ENCODE data around the gene BTBD16.

The BTBD16 gene

DNA sequence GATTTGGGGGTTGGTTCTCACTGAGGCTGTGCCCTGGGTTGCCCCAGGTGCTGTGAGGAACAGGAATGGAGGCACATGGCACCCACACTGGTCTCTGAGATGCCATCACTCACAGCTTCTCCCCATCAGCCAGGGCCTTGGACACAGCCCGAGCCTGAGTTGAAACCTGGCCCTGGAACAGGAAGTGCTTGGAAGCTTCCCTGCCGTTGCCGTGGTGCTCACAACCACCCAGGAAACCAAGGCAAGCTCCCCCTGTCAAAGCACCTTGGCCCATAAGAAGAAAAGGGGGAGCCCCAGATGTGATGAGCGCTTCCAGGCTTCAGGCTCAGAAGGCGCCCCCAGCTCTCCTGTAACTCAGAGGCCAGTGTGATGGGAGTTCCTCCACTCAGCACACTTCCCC lies at the start of gene BTBD16:
Gene BTBD16 (plus strand): TSS at position 221 of the 400 bp plus-strand sequence. CDS start 3,786 bp downstream, outside the sequence.
- in situ Hi-C loops (cut with MboI; ENCODE audit: low sequenced_read_pairs) = no loop called here

DNA sequence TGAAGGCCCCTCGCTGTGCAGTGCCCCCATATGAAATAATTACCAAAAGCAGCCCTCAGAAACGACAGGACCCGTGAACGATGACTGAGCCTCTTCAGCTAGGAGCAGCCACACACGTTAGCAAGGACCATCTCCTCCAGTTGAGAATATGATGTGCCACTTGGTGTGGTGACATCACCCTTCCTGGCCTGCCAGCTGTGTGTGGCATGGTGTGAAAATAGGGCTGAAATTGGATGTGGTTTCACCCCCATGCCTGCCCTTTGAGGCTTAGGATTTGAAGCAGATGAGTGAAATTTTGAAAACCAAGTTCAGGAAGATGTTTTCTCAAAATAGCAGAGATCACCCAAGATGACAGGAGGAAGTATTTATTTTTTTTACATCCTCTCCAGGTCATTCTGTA lies 49.1 kb upstream of the BTBD16 start:
- in situ Hi-C loops (cut with MboI; ENCODE audit: low sequenced_read_pairs) = no loop called here

DNA sequence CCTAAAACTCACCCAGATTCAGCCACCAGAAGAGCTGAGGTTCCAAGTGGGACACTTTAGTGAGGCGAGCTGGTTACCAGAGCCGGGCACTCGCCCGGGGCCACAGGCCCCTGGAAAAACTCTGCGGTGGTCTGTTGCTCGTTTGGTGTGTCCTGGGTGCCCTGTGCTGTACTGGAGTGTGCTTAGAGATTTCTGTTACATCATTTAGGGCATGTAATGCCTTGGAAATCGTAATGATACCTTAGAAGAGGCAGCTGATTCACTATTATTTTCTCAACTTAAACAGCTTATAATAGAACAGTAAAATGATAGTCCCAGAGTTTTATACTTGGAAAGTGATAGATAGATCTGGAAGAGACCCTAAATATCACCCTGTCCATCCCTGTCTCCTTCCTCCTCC lies 48.5 kb upstream of the BTBD16 start:
- in situ Hi-C loops (cut with MboI; ENCODE audit: low sequenced_read_pairs) = no loop called here

DNA sequence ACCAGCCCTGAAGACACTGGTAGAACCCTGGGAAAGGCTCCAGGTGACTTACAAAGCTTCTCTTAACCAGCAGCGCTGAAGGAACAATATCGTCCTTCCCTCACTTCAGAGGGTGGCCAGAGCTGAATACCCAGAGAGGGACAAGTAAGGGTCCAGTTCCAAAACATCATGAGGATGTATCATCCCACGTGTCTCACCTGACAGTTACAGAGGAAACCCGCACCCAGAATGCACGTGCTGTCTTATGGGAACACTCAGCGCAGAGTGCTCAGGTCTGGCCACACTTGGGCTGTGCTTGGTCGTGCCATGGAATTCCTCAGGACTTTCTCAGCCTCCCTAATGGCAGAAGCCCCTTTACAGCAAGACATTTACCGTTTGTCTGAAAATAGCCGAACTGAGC lies 46.9 kb upstream of the BTBD16 start:
- in situ Hi-C loops (cut with MboI; ENCODE audit: low sequenced_read_pairs) = no loop called here

DNA sequence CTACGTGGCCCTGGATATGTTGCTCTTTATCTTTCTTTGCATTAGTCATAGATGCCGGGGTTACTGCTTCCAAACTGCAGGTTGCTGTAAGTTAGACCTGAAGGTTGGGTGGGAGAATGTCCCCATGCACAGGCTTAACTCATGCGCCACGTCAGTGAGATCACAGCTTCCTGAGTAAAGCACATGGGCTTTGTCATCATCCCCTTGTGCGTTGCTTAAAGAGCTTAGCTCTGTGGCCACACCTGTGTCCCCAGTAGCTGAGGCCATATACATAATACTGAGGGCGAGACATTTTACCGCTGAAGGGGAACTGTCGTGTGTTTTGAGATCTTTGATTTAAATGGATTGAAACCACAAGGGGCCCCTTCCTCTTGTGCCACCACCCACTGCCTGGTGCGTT lies 45.8 kb upstream of the BTBD16 start:
- in situ Hi-C loops (cut with MboI; ENCODE audit: low sequenced_read_pairs) = no loop called here

DNA sequence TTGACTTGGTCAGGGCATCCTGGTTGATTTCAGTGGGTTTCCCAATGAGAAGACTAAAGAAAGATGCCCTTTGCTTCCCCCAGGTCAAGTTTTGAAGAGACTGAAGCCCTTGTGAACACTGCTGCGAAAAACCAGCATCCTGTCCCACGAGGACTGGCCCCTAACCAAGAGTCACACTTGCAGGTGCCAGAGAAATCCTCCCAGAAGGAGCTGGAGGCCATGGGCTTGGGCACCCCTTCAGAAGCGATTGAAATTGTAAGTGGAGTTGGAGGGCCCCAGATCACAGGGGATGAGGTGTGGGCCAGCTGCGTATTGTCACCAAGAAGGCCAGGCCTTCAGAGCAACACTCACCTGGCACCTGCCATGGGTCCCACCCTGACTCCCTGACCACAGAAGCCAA lies 43.3 kb upstream of the BTBD16 start:
- in situ Hi-C loops (cut with MboI; ENCODE audit: low sequenced_read_pairs) = no loop called here

DNA sequence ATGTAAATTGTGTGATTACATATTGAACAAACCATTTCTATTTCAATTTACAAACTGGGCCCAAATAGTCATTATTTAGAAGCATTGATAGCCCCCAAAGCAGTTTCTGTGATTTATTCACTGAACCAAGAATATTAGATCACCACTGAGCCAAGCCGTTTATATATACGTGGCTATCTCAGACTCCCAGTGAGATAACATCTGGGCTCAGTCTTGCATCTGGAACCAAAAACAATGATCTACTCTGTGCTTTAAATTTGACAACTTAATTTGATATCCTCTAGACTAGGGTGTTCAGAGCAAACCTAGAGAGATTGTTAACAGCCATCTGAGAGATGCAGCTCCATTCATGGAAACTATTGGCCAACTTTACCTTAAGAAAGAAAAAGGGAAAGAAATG lies 41.4 kb upstream of the BTBD16 start:
- in situ Hi-C loops (cut with MboI; ENCODE audit: low sequenced_read_pairs) = no loop called here

DNA sequence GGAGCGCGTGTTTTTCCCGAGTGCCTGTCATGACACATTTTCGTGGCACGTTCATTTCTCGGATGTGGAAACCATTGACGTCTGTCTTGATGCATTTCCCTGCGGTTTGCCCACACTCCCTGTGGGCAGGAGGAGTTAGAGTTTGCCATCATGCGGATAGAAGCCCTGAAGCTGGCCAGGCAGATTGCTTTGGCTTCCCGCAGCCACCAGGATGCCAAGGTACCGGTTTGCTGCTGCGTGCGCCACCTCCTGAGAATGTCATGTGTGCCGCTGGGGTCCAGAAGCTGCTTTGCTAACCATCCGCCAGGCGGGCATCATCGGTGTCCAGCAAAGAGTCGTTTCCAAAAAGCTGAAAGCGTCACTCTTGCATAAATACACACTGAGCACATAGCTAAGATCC lies 40.9 kb upstream of the BTBD16 start:
- in situ Hi-C loops (cut with MboI; ENCODE audit: low sequenced_read_pairs) = no loop called here

DNA sequence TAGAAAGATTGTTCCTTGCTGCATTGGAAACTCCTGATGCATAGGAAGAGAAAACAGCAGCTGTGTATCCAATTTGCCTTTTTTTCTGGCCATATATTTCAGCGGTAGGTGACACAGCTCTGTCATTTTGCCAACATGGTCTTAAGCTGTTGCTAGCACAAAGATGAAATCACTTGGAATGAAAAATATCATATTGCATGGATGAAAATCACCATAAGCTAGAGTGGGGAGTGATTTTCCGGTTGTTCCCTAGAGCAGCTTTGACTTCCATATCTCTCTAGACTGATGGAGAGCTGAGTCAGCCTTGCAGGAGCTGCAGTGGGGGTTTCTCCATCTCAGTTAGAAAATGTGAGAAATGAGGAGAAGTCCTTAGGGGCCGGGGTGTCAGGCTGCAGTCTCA lies 38.3 kb upstream of the BTBD16 start:
- in situ Hi-C loops (cut with MboI; ENCODE audit: low sequenced_read_pairs) = no loop called here

DNA sequence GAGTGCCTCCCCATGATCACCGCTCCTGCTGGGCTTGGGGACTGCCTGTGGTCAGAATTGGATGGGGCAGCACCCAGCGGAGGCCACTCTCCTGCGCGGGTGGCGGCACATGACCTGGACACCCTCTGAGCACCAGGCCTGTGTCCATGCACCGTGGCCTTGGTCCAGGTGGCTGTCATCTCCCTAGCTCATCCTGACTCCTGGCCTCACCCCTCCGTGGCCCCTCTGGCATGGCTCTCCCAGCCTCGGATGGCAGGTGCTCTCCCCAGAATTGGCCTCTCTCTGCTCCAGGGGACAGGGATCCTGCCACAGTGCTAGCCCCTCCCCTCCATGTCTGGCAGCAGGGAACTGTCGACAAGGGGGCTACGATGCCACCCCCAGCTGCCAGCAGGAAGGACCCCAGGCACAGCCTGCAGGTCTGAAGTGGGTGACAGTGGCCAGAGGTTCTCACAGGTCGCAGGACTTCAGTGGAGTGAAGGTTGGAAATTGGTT lies 37.2 kb upstream of the BTBD16 start:
- in situ Hi-C loops (cut with MboI; ENCODE audit: low sequenced_read_pairs) = no loop called here

DNA sequence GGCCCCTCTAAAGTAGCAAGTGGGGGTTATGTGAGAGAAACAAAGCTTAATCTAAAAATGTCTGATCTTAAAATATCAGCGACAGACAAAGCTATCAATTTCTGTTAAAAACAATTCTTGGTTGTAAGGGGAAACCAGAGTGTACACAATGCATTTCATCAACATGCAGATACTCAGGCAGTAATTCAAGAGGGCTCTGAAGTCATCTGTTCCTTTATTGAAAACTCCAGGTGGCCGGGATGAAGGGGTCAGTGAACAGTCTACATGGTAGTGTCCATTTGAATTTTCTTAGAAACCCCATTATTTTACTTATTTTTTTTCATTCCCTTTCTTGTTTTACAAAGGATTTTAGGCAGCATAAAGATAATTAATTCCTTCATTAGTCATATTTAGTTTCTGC lies 36.7 kb upstream of the BTBD16 start:
- in situ Hi-C loops (cut with MboI; ENCODE audit: low sequenced_read_pairs) = no loop called here

DNA sequence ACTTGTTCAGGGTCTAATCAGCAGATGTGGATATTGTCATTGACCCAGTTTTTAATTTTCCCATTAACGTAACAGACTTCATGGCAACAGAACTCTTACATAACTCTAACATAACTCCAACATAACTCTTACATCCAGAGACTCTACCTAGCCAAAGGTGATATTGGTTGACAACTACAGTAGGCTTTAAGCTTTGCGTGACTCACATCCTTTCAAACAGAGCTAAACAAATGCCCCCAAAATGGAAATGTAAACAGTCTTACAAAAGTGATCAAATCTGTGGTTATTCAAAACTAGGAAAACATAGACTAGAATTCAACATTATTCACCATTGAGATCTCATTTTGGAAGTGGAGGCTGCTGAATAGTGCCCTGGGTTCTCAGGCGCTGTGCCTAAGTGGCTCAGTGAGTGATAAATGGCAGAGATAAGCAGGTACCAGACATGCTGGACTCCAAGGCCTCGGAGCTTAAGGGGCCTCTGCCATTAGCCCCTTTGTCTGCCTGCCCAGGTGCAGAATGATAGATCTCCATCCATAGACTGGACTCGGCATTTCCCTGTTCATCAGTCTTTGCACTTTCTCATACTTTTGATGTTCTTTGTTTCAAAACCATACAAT lies 34.3 kb upstream of the BTBD16 start:
- in situ Hi-C loops (cut with MboI; ENCODE audit: low sequenced_read_pairs) = no loop called here

DNA sequence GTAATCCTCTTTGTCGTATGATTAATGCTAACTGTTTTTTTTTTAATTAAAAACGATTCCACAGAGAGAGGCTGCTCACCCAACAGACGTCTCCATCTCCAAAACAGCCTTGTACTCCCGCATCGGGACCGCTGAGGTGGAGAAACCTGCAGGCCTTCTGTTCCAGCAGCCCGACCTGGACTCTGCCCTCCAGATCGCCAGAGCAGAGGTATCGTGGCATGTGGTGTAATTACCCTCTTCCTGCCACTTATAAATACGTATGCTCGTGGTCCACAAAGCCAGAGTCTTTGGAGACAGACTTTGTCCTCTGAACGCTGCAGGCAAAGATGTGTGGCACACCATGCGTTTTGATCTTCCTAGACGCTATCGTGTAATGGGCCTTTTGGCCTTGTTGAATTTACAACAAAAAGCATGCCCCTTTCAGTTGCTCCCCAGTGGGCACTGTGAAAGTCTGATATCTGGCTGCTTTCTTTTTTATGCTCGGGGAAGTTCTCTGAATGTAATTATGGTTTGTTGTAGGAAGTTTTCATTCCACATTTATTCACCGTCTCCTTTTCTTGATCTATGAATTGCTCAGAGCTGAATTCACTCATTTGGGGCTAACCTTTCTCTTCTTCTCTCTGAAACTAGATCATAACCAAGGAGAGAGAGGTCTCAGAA lies 33.6 kb upstream of the BTBD16 start:
- in situ Hi-C loops (cut with MboI; ENCODE audit: low sequenced_read_pairs) = no loop called here

DNA sequence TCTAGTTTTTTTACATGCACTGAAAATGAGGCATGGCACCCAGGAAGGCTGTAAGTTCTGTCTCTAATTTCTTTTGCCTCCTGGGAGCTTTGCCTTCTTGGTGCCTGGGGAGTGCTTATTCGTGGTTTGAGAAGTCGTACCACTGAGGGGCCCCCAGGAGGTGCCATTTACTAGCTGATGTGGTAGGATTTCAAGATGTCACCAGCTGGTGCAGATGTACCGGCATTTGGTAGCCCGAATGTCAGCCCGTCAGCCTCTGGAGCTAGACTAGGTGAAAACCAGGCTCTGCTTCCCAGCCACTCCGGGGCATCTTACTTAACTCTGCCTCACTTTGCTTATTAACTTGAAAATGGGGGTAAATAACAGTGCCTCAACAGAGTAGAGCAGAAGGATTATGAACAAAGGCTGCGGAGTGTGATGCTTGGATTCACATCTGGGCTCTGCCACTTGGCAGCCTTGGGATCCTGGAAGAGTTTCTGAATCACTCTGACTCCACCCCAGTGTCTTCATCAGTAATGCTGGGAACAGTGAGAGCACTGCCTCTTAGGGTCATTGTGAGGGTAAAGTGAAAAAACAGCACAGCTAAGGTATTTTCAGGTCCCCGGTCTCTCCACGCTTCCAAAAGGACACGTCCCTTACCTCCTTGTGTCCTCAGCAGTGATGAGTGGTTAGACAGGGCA lies 31.4 kb upstream of the BTBD16 start:
- in situ Hi-C loops (cut with MboI; ENCODE audit: low sequenced_read_pairs) = no loop called here

DNA sequence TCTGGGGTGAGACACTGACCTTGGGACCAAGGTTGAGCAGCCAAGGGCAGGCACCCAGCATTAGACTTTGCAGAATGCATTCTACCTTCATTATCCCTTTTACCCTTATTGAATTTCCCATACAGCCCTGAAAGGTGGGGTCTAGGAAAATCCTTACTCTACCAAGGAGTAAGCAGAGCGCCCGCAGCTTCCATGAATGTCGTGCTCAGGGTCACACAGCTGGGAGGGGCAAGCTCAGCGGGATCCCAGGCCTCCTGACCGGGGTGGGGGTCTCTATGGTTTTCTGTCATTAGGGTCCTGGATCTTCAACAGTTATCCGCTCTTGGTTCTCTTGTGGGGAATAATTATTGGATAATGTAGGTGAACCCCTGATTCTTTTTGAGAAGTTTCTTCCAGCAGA lies 30.7 kb upstream of the BTBD16 start:
- in situ Hi-C loops (cut with MboI; ENCODE audit: low sequenced_read_pairs) = no loop called here

DNA sequence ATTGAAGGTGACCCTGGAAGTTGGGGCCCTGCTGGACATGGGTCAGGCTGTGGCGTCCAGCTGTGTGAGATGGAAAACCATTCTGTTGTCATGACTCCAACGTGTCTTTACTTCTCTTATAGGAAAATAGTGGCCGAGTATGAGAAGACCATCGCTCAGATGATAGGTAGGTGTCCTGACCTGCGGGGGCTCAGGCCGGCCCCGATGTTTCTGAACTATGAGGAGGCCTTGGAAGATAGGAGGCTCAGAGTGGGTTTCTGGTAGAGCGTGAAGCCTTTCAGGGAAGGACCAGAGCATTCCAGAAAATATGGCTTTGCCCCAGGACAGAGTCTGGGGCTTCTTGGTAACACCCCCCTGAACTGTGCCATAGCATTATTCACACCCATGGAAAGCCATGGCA lies 29.3 kb upstream of the BTBD16 start:
- in situ Hi-C loops (cut with MboI; ENCODE audit: low sequenced_read_pairs) = no loop called here

DNA sequence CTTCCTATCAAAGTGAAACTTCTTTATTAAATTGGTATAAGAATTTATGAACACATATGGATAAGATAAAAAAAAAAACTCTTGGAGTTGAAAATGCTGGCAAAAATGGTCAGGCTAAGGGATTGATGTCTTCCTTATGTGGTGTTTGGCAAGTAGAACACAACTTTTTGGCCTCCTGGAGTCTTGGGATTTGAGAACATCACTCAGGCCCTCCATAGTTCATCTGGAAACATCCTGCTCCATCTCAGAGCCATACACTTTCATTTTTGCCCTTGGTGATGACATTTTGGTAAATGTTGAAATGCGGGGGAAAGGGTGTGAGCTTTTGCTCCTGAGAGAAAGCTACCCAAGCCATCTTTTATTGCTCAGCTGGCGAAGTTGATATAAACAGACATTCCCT lies 27.5 kb upstream of the BTBD16 start:
- in situ Hi-C loops (cut with MboI; ENCODE audit: low sequenced_read_pairs) = no loop called here

DNA sequence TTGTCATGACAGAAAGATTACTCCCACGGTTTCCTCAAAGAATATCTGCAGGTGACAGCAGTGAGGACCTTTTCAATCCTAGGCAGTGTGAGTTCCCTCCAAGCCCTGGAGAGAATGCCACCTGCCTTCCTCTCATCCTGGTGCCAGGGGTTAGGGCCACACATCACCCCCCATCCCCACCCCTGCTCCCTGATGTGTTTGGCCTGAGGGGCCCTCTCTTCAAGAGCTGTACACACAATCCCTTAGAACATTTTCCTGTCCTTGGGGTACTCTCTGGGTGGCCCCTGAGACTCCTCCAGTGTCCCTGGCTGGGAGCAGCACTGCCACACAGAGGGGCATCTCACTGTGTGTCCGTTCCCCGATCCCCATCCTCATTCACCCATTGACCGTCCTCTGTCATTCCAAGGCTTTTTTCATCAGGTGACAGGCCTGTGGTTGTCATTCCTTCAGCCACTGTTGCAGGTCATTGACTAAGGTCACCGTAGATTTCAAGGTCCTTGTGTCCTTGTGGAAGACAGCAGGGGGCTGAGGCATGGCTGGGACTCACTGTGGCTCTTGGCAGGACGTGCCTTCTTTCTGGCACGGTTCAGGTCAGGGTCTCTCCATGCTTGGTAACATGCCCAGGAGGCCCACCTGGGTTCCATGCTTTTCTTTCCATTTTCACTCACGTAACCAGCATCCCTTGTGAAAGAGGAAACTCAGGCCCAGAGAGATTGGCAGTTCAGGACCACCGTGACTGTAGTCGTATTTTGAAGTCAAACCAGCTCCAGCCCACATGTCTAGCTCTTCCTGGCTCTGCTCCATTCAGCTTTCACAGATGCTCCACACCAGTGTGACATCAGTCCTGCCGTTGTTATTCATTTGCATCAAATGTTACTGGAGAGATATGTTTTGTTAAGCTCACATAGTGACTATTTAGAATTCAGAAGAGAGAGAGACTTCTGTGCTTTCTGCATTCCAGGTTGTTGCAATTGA lies 26.8 kb upstream of the BTBD16 start:
- in situ Hi-C loops (cut with MboI; ENCODE audit: low sequenced_read_pairs) = no loop called here

DNA sequence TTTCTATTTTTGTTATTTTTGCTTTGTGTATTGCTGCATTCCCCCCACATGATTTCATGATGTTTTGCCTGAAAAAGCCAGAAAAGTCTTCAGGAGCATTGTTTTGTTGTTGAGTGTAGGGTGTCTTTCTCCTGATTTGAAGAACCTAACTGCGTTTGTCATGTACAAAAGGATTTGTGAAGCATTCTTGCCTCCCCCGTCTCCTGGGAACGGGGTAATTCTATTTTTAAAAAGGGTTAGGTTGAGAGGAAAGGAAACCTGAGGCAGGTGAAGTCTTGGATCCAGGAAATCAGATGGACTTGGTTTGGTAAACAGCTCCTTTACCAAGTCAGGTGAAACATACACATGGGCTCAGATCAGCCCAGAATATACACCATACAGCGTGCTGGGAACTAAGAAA lies 26.0 kb upstream of the BTBD16 start:
- in situ Hi-C loops (cut with MboI; ENCODE audit: low sequenced_read_pairs) = no loop called here

DNA sequence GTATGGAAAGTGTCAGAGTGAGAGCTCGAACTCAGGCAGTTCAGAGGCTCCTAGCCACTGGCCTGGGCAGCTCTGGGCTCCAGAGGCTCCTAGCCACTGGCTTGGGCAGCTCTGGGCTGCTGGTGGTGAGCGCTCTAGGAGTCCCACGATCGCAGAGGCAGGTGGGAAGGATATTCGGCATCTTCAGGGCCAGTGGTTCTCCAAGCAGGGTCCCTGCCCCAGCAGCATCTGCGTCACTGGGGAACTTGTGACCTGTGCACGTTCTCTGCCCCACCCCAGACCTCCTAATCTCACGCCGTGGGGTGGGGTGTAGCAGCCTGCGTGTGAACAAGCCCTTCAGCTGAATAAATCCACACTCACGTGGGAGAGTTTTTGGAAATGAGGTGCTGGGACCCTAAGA lies 25.2 kb upstream of the BTBD16 start:
- in situ Hi-C loops (cut with MboI; ENCODE audit: low sequenced_read_pairs) = no loop called here

Data from hTERT RPE-1 (cell line).